GM19025 (cell line): ENCODE measurements around the gene TMEM222.
"Not testable (repeated sequence)": the region's sequence is repeated elsewhere in the genome, so short reads cannot be mapped to it uniquely, and the experiment has no call there.

ENCODE experiments used
- ATAC-seq: cut with Tn5 transposase; IDR thresholded peaks from one replicate; pipeline ENCODE4 v1.9.1; 2021; ENCODE audit warnings: mild to moderate bottlenecking, low read depth, moderate library complexity; ENCODE audit not compliant: unreplicated experiment

TMEM222 gene

DNA sequence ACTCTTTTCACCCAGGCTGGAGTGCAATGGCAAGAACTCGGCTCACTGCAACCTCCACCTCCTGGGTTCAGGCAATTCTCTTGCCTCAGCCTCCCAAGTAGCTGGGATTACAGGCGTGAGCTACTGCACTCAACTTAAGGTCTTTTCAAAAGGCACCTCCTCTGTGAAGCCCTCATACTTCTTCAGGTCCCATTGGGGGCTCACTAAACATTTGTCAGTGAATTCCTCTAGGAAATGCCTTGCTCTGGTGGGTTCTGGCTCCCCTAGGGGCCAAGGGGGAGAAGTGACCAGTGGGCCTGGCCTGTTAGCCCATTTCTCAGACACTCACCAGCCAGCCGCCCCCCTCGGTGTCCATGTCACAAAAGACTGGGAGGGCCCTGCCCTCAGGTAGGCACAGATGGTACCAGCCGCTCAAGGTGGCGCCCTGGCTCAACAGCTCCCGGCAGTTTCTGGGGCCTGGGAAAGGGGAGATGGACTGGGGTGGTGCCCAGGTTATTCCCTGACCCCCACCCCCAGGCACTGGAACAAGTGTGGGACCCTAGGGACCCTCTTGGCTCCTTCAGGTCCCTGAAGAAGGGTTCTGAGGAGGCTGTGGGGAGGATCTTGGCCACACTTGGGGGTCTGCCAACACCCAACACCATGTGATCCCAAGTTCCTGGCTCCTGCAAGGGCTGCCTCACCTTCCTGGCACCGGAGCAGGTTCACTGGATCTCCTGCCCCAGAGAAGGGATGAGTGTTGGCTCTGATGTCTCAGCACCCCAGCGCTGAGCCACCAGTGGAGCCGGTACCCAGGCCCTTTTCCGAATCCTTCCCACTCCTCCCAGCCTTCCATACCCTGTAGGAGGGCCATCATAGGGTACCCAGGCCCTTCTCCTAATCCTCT is 51.1 kb downstream of the TMEM222 start:
- no peak for ATAC-seq

DNA sequence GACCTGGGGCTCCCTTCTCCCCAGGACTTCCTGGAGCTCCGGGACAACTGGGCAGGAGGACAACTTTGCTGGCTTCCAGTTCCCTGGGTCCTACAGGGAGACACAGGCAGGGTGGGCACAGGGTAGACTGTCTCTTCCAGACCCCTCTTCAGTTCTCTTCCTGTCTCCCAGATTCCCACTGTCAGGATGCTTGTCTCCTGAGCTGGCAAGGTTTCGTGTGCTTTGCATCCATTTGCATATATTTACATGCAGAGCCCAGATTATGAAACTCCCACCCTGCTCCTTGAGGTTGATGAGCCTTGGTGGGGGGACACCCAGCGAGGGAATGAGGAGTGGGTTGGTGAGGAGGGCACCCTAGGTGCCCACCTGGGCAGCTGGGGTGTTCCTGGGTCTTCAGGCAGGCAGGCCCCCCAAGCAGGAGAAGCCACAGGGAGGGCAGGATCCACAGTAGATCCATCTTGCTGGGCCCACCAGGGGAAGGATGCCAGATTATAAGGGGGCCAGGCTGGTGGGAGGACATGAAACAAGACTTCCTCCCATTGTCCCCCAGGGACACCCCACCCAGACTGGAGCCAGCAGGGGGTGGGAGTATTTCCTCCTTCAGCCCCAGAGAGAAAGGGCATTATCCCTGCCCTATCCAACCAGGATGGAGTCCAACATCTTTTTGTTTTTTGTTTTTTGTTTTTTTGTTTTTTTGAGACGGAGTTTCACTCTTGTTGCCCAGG is 52.6 kb downstream of the TMEM222 start, which contains the start of gene FCN3:
Gene FCN3 (minus strand): TSS at position 463 of the 725 bp plus-strand sequence. CDS start 6 bp downstream, at position 457.
- ATAC-seq = no peak

DNA sequence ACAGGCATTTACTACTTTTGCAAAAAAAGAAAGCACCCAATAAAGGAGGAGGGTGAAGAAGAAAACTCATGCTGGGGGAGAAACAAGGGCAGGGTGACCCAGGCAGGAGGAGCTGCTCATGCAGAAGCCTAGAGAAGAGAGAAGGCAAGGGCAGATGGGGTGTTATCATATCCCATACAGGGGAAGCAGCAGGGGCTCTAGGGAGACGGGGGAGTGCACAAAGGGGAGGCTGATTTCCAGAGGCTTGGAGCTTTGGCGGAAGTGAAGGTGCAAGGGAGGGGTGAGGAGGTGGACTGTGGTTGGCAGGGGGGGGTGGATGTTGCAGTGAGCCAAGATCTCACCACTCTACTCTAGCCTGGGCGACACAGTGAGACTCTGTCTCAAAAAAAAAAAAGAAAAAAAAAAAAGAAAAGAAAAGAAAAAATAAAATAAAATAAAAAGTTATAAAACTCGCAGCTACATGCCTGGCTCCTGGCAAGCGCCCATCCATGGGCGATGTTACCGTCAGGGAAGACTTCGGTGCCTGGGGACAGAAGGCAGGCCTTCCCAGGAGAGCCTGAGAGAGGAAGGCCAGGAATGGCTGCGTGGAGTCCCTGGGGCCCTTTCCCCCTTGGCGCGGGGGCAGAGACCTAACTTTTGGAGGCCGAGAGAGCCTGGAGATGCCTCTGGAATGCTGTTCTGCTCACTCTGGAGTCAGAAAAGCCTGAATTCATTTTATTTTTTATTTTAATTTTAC is 56.0 kb downstream of the TMEM222 start:
- ATAC-seq = no peak

- no peak for ATAC-seq
Observed at GRCh38 chr1:27379564-27380122, 57.7 kb downstream of the TMEM222 start.

- no peak for ATAC-seq
Observed at GRCh38 chr1:27380224-27380623, 58.3 kb downstream of the TMEM222 start.

DNA sequence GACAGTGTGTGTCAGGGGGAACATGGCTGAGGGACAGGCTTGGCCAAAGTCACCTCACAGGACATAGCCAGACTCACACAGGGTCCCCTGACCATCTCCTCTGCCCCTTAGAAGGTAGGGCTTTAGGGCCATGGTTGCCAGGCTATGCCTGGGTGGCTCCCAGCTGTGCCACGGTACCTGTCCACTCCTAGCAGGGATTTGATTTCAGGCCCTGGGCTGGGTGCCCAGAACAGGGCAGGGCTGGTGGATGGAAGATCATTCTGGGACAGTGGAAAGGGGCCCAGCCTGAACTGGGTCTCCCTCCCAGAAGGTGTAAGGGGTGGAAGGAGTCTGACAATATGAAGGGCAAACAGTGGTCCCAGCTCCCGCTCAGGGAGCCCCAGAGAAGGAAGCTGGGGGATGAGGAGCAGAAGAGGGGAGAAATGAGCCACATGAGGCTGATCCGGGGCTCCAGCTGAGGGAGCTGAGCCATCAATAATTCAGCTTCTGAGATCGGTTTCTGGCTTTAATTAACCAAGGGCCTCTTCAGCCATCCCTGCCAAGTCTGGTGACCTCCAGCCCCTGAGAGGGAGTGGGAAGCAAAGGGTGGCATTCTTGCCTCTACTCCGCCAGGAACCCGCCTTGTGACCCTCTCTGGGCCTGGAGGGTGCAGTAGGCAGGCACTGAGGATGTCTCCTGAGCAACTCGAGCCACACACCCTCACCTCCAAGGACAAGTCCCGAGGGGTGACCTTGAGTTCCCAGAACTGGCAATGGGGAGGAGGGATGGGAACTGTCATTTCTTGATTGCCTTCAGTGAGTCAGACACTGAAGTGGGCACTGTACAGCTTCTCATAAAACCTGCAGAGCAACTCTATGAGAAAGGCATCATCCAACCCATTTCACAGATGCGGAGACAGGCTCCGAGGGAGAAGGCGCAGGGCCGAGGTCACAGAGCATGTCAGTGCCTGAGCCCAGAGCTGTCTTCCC is 59.1 kb downstream of the TMEM222 start:
- no peak for ATAC-seq

- ATAC-seq = no peak
Observed at GRCh38 chr1:27381969-27382762, 60.2 kb downstream of the TMEM222 start.

GRCh38 chr1:27383039-27383605 is 61.2 kb downstream of the TMEM222 start, which contains the start of gene CD164L2:
TSS of gene CD164L2 (minus strand) at chr1:27383333. CDS start at chr1:27383239, 94 bp downstream.
- no peak for ATAC-seq

GRCh38 chr1:27383661-27384060 is 61.7 kb downstream of the TMEM222 start:
- ATAC-seq = no peak

DNA sequence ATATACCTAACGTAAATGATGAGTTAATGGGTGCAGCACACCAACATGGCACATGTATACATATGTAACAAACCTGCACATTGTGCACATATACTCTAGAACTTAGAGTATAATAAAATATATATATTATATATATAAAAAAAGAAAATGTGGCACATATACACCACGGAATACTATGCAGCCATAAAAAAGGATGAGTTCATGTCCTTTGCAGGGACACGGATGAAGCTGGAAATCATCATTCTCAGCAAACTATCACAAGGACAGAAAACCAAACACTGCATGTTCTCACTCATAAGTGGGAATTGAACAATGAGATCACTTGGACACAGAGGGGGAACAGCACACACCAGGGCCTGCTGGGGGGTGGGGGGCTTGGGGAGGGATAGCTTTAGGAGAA is 62.8 kb downstream of the TMEM222 start:
- not testable (repeated sequence) for ATAC-seq
